HuH-7 (cell line): ENCODE results near the gene NPAS2.

Experiments used
- DNase-seq: peaks from one replicate; pipeline ENCODE4 v3.0.0; 2011; ENCODE audit warnings: low spot score

The NPAS2 gene

GRCh38 chr2:100905132-100905805 is 85.3 kb downstream of the NPAS2 start:
- DNase-seq: no peak

GRCh38 chr2:100906131-100906530 is 86.2 kb downstream of the NPAS2 start:
- no peak for DNase-seq

- no peak for DNase-seq
These were observed 86.7 kb downstream of the NPAS2 start for GRCh38 chr2:100906679-100907078.

- DNase-seq: no peak
These were observed 87.9 kb downstream of the NPAS2 start for GRCh38 chr2:100907832-100908231.

- no peak for DNase-seq
These were observed 89.7 kb downstream of the NPAS2 start for GRCh38 chr2:100909534-100910081.

- DNase-seq: no peak
These were observed 90.2 kb downstream of the NPAS2 start for GRCh38 chr2:100910111-100910510.

GRCh38 chr2:100919316-100919715 is 99.4 kb downstream of the NPAS2 start:
- DNase-seq: no peak

- DNase-seq: no peak
These were observed 101.8 kb downstream of the NPAS2 start for GRCh38 chr2:100921685-100922161.

- no peak for DNase-seq
These were observed 103.6 kb downstream of the NPAS2 start for GRCh38 chr2:100923461-100924060.

- DNase-seq: no peak
These were observed 104.2 kb downstream of the NPAS2 start for GRCh38 chr2:100924122-100924519.

GRCh38 chr2:100924520-100925451 is 104.8 kb downstream of the NPAS2 start:
- DNase-seq: no peak

GRCh38 chr2:100928235-100928634 is 108.3 kb downstream of the NPAS2 start:
- no peak for DNase-seq

- DNase-seq: no peak
These were observed 109.2 kb downstream of the NPAS2 start for GRCh38 chr2:100929147-100929546.

GRCh38 chr2:100934504-100935371 is 114.8 kb downstream of the NPAS2 start:
- DNase-seq: no peak

- no peak for DNase-seq
These were observed 115.4 kb downstream of the NPAS2 start for GRCh38 chr2:100935372-100935752.

GRCh38 chr2:100936070-100936741 is 116.3 kb downstream of the NPAS2 start:
- DNase-seq: no peak

- no peak for DNase-seq
These were observed 117.1 kb downstream of the NPAS2 start for GRCh38 chr2:100936972-100937542.

- DNase-seq: no peak
These were observed 118.4 kb downstream of the NPAS2 start for GRCh38 chr2:100938031-100939026.

GRCh38 chr2:100939445-100939844 is 119.5 kb downstream of the NPAS2 start:
- DNase-seq: no peak
